Transverse colon (tissue), 4 donors: Measurements from ENCODE around the gene TTC28.

Experiments
- EP300 ChIP-seq: sonication (generic); formaldehyde crosslinking; IDR thresholded peaks from one replicate; pipeline ENCODE4 v1.6.1; 2017; ENCODE audit warnings: antibody characterized with exemption, low read depth
- POLR2A ChIP-seq: fragments of 450-650 bp; IDR thresholded peaks from one replicate; pipeline ENCODE4 v1.6.1; 2016; ENCODE audit warnings: antibody characterized with exemption, mild to moderate bottlenecking, moderate library complexity
- POLR2AphosphoS5 ChIP-seq, 3 donors: sonication (generic); formaldehyde crosslinking; IDR thresholded peaks; one replicate each; pipeline ENCODE4 v1.6.1; 2016; ENCODE audit warnings: antibody characterized with exemption in 3 of 3
- TF ChIP-seq, protein P1 (sequence below), 5 experiments: fragments of 200-600 bp in 3 of 5; fragments of 450-650 bp in 2 of 5; sonication (generic) in 3 of 5; IDR thresholded peaks; 1 replicate in 2 of 5; 2 replicates in 3 of 5; pipeline ENCODE4 v1.5.1; 2016 to 2017; ENCODE audit warnings: antibody characterized with exemption in 5 of 5, inconsistent platforms in 3 of 5, mild to moderate bottlenecking in 2 of 5, moderate library complexity in 1 of 5

DNA sequence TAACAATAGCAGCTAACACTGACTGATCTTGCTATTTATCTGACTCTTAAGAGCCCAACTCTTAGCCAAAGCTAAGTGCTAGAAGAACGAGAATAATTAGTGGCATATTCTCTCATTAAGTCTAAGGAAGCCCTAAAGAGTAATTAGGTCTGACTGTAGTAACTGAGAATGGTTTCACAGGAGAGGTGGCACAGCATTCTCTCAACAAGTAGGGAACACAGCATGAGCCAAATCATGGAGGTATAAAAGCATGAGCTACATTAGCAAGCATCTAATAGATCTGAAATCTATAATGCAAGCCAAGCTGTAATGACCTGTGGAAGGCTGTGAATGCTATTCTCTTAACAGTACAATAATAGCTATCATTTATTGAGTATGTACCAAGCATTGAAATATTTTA lies 230.6 kb downstream of the TTC28 start:
- no peak for TF ChIP-seq POLR2A
- TF ChIP-seq, protein P1, sequence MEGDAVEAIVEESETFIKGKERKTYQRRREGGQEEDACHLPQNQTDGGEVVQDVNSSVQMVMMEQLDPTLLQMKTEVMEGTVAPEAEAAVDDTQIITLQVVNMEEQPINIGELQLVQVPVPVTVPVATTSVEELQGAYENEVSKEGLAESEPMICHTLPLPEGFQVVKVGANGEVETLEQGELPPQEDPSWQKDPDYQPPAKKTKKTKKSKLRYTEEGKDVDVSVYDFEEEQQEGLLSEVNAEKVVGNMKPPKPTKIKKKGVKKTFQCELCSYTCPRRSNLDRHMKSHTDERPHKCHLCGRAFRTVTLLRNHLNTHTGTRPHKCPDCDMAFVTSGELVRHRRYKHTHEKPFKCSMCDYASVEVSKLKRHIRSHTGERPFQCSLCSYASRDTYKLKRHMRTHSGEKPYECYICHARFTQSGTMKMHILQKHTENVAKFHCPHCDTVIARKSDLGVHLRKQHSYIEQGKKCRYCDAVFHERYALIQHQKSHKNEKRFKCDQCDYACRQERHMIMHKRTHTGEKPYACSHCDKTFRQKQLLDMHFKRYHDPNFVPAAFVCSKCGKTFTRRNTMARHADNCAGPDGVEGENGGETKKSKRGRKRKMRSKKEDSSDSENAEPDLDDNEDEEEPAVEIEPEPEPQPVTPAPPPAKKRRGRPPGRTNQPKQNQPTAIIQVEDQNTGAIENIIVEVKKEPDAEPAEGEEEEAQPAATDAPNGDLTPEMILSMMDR (IDR thresholded peaks at IDR 0.05), result no peak
- TF ChIP-seq EP300, result no peak
- no peak for TF ChIP-seq POLR2AphosphoS5 (IDR thresholded peaks at IDR 0.05)
